ENCODE measurements around the gene SLIT1.

SLIT1 gene

GRCh38 chr10:97184971-97185325 is 811 bp downstream of the SLIT1 start:
- no peaks in the 10 kb centered on the region for H3K36me3 ChIP-seq (ENCODE audit: control insufficient read depth, insufficient read depth, low read length)
- no peak overlapping the region for H3K27ac ChIP-seq
- peaks cover 7% of the 10 kb centered on the region for H3K4me1 ChIP-seq
- H2AFZ ChIP-seq = peak overlapping the region; percentile 79
- no peaks in the 10 kb centered on the region for H3K9me3 ChIP-seq (ENCODE audit: control insufficient read depth, low read length)
- no peak overlapping the region for H3K4me2 ChIP-seq (ENCODE audit: low read length)
- H3K4me3 ChIP-seq (ENCODE audit: low read depth, low read length) = no peak overlapping the region
- H3K9ac ChIP-seq = no peak overlapping the region
- TF ChIP-seq CTCF (IDR thresholded peaks at IDR 0.05) = no peak
- no peaks in the 10 kb centered on the region for H3K27me3 ChIP-seq (ENCODE audit: control insufficient read depth, insufficient read depth, low read length)
- no peaks in the 10 kb centered on the region for H3K79me2 ChIP-seq

GRCh38 chr10:97183314-97183713 is 2.4 kb downstream of the SLIT1 start:
- Histone ChIP-seq H3K36me3 (ENCODE audit: control insufficient read depth, insufficient read depth, low read length) (no peaks in the 10 kb centered on the region), H3K9ac (no peak overlapping the region), H3K27me3 (ENCODE audit: control insufficient read depth, insufficient read depth, low read length) (no peaks in the 10 kb centered on the region), H3K79me2 (no peaks in the 10 kb centered on the region), H3K4me3 (ENCODE audit: low read depth, low read length) (no peak overlapping the region), H3K27ac (no peak overlapping the region), H3K4me2 (ENCODE audit: low read length) (no peak overlapping the region), H3K4me1 (peaks cover 7% of the 10 kb centered on the region), H3K9me3 (ENCODE audit: control insufficient read depth, low read length) (no peaks in the 10 kb centered on the region), H2AFZ (no peak overlapping the region)
- no peak for TF ChIP-seq CTCF (IDR thresholded peaks at IDR 0.05)

- Histone ChIP-seq H3K4me2 (ENCODE audit: low read length) (no peak overlapping the region), H3K9me3 (ENCODE audit: control insufficient read depth, low read length) (no peaks in the 10 kb centered on the region), H3K27ac (no peak overlapping the region), H3K27me3 (ENCODE audit: control insufficient read depth, insufficient read depth, low read length) (no peaks in the 10 kb centered on the region), H3K36me3 (ENCODE audit: control insufficient read depth, insufficient read depth, low read length) (no peaks in the 10 kb centered on the region), H3K4me1 (peaks cover 7% of the 10 kb centered on the region), H3K79me2 (no peaks in the 10 kb centered on the region), H2AFZ (no peak overlapping the region), H3K4me3 (ENCODE audit: low read depth, low read length) (no peak overlapping the region), H3K9ac (no peak overlapping the region)
- no peak for TF ChIP-seq CTCF (IDR thresholded peaks at IDR 0.05)
Measured at GRCh38 chr10:97182288-97182990, 3.3 kb downstream of the SLIT1 start.

GRCh38 chr10:97180986-97181385 is 4.8 kb downstream of the SLIT1 start:
- H3K4me3 ChIP-seq (ENCODE audit: low read depth, low read length) = no peak overlapping the region
- no peaks in the 10 kb centered on the region for H3K27me3 ChIP-seq (ENCODE audit: control insufficient read depth, insufficient read depth, low read length)
- no peak overlapping the region for H3K27ac ChIP-seq
- H3K79me2 ChIP-seq = no peaks in the 10 kb centered on the region
- peaks cover 7% of the 10 kb centered on the region for H3K4me1 ChIP-seq
- no peak overlapping the region for H3K4me2 ChIP-seq (ENCODE audit: low read length)
- no peak overlapping the region for H2AFZ ChIP-seq
- no peak overlapping the region for H3K9ac ChIP-seq
- no peaks in the 10 kb centered on the region for H3K36me3 ChIP-seq (ENCODE audit: control insufficient read depth, insufficient read depth, low read length)
- H3K9me3 ChIP-seq (ENCODE audit: control insufficient read depth, low read length) = no peaks in the 10 kb centered on the region
- no peak for TF ChIP-seq CTCF (IDR thresholded peaks at IDR 0.05)

GRCh38 chr10:97180363-97180755 is 5.4 kb downstream of the SLIT1 start:
- Histone ChIP-seq H2AFZ (peak overlapping the region; percentile 61), H3K4me2 (ENCODE audit: low read length) (no peak overlapping the region), H3K4me1 (peaks cover 7% of the 10 kb centered on the region), H3K36me3 (ENCODE audit: control insufficient read depth, insufficient read depth, low read length) (no peaks in the 10 kb centered on the region), H3K27me3 (ENCODE audit: control insufficient read depth, insufficient read depth, low read length) (no peaks in the 10 kb centered on the region), H3K79me2 (no peaks in the 10 kb centered on the region), H3K27ac (no peak overlapping the region), H3K4me3 (ENCODE audit: low read depth, low read length) (no peak overlapping the region), H3K9ac (no peak overlapping the region), H3K9me3 (ENCODE audit: control insufficient read depth, low read length) (no peaks in the 10 kb centered on the region)
- no peak for TF ChIP-seq CTCF (IDR thresholded peaks at IDR 0.05)
